ENCODE results near the gene COX8A.
"Not testable (repeated sequence)": the region's sequence is repeated elsewhere in the genome, so short reads cannot be mapped to it uniquely, and the experiment has no call there.

COX8A gene

GRCh38 chr11:63970902-63971301, 3.5 kb upstream of the COX8A start:
- DNase-seq, result no peak

- DNase-seq, result not testable (repeated sequence)
These were observed 535 bp upstream of the COX8A start for GRCh38 chr11:63973912-63974258.

- DNase-seq, result no peak
These were observed 4.3 kb downstream of the COX8A start for GRCh38 chr11:63978551-63979239.

- DNase-seq, result no peak
These were observed 5.0 kb downstream of the COX8A start for GRCh38 chr11:63979426-63979825.

- peak; percentile 57 for DNase-seq
These were observed 11.4 kb downstream of the COX8A start for GRCh38 chr11:63985812-63986155.

- DNase-seq, result peak; percentile 94
These were observed 11.9 kb downstream of the COX8A start, which contains the start of gene OTUB1 for GRCh38 chr11:63986156-63986931. Gene OTUB1, plus strand, starts transcription at chr11:63986438. Its CDS starts 19 bp downstream, at chr11:63986457.

- DNase-seq, result no peak
These were observed 12.6 kb downstream of the COX8A start for GRCh38 chr11:63986932-63987513.

- DNase-seq, result no peak
These were observed 17.1 kb downstream of the COX8A start for GRCh38 chr11:63991558-63991957.

- DNase-seq, result no peak
These were observed 18.7 kb downstream of the COX8A start for GRCh38 chr11:63993100-63993499.

- DNase-seq, result no peak
These were observed 19.6 kb downstream of the COX8A start for GRCh38 chr11:63993993-63994392.

GRCh38 chr11:63996512-63996911, 22.1 kb downstream of the COX8A start:
- DNase-seq, result no peak

- DNase-seq, result no peak
These were observed 22.8 kb downstream of the COX8A start for GRCh38 chr11:63997104-63997700.

- no peak for DNase-seq
These were observed 23.4 kb downstream of the COX8A start for GRCh38 chr11:63997801-63998337.

GRCh38 chr11:63998558-63999348, 24.3 kb downstream of the COX8A start:
- peak; percentile 84 for DNase-seq

- peak; percentile 92 for DNase-seq
These were observed 25.1 kb downstream of the COX8A start for GRCh38 chr11:63999349-64000025.

- peak; percentile 11 for DNase-seq
These were observed 25.8 kb downstream of the COX8A start for GRCh38 chr11:64000026-64000739.

GRCh38 chr11:64000740-64001483, 26.5 kb downstream of the COX8A start:
- no peak for DNase-seq

- no peak for DNase-seq
These were observed 27.3 kb downstream of the COX8A start for GRCh38 chr11:64001484-64002420.
